ENCODE data around the gene VPS11. TPM values are rescaled to one million over a fixed set of nuclear protein-coding genes. Genes with fewer than 3 reads are reported as not detected.

The VPS11 gene
- total RNA-seq, 1 experiment from 2014 or later = 18.6 TPM

DNA sequence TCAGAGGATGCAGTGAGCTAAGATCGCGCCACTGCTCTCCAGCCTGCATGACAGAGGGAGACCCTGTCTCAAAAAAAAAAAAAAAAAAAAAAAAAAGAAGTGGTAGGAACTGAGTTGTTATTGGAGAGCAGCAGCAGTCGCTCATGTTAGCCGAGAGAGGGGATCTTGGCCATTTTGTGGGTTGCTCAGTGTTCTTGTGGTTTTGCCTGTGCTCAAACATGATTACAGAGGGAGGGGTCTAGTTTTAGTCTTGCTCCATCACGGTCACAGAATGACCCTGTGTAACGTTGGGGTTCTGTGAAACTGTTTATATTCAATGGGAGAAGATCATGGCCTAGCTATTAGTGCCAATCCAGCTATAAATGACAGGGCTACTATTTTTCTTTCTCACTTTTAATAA is 32.1 kb downstream of the VPS11 start:
- Histone ChIP-seq H3K27me3 (ENCODE audit: insufficient read depth, low read length) (no peaks in the 10 kb centered on the region), H3K9me3 (ENCODE audit: control insufficient read depth, low read depth, low read length) (no peaks in the 10 kb centered on the region), H3K56ac (ENCODE audit: insufficient read length, low read depth, low read length) (no peak overlapping the region), H3T11ph (ENCODE audit: low read length) (no peak overlapping the region), H3K4ac (ENCODE audit: low read depth, low read length) (no peak overlapping the region), H4K91ac (ENCODE audit: insufficient read length, low read depth, low read length) (no peak overlapping the region), H2AFZ (ENCODE audit: low read length) (no peak overlapping the region), H3K9ac (ENCODE audit: extremely low read depth, insufficient read length, low read length) (no peak overlapping the region), H3K23me2 (ENCODE audit: insufficient read length, low read depth, low read length, poor library complexity, severe bottlenecking) (peaks cover 16% of the 10 kb centered on the region), H3K27ac (ENCODE audit: insufficient read length, low read depth, low read length) (no peak overlapping the region), H3K79me2 (ENCODE audit: insufficient read depth, low read length) (peaks cover 4% of the 10 kb centered on the region; the same call in 1 of the 2 replicates), H2BK5ac (ENCODE audit: insufficient read length, low read length) (no peak overlapping the region), H3K79me1 (ENCODE audit: insufficient read depth, low read depth, low read length, poor library complexity, severe bottlenecking) (no peaks in the 10 kb centered on the region), H4K8ac (replicated peaks; ENCODE audit: insufficient read length, low read depth, low read length) (no peak overlapping the region), H3K4me2 (ENCODE audit: insufficient read depth, insufficient read length, low read length) (peak overlapping the region; percentile 91), H2AK5ac (ENCODE audit: insufficient read length, low read length) (no peak overlapping the region), H4K20me1 (ENCODE audit: control insufficient read depth, insufficient read depth, insufficient read length) (no peaks in the 10 kb centered on the region), H2BK12ac (ENCODE audit: insufficient read length, low read depth, low read length) (no peak overlapping the region), H4K5ac (ENCODE audit: insufficient read length, low read depth, low read length) (no peak overlapping the region), H2BK120ac (ENCODE audit: low read depth, low read length, poor library complexity, severe bottlenecking) (no peak overlapping the region), H2BK15ac (ENCODE audit: low read depth, low read length) (no peak overlapping the region), H3K14ac (ENCODE audit: insufficient read depth, low read length) (no peak overlapping the region), H2BK20ac (ENCODE audit: low read depth, low read length, poor library complexity, severe bottlenecking) (no peak overlapping the region), H3K18ac (ENCODE audit: insufficient read length, low read depth, low read length) (no peak overlapping the region), H3K23ac (ENCODE audit: insufficient read length, low read depth, low read length) (no peak overlapping the region), H3K4me1 (ENCODE audit: insufficient read depth, low read length) (no peaks in the 10 kb centered on the region)
- Mint-ChIP-seq H3K4me1 (peaks cover 24 to 28% of the 10 kb centered on the region in 2 experiments), H3K4me3 (peak overlapping the region in 1 of 2 experiments; percentile 85; a peak in 2 of 5 replicates), H3K36me3 (ENCODE audit: insufficient read depth in 1 of 3, low read depth in 3 of 3) (peaks cover 21 to 32% (median 28%) of the 10 kb centered on the region in 3 experiments; a peak in 6 of 7 replicates), H3K27ac (no peak overlapping the region), H3K27me3 (ENCODE audit: low read depth) (no peaks in the 10 kb centered on the region), H3K9me3 (no peaks in the 10 kb centered on the region; a peak in 1 of 5 replicates)
- WGBS (ENCODE audit: extremely low coverage, insufficient read length, low lambda C conversion rate) = no CpG with 5 or more reads among the region's 6 CpGs
- DNase-seq = no peak
- TF ChIP-seq, protein P1, sequence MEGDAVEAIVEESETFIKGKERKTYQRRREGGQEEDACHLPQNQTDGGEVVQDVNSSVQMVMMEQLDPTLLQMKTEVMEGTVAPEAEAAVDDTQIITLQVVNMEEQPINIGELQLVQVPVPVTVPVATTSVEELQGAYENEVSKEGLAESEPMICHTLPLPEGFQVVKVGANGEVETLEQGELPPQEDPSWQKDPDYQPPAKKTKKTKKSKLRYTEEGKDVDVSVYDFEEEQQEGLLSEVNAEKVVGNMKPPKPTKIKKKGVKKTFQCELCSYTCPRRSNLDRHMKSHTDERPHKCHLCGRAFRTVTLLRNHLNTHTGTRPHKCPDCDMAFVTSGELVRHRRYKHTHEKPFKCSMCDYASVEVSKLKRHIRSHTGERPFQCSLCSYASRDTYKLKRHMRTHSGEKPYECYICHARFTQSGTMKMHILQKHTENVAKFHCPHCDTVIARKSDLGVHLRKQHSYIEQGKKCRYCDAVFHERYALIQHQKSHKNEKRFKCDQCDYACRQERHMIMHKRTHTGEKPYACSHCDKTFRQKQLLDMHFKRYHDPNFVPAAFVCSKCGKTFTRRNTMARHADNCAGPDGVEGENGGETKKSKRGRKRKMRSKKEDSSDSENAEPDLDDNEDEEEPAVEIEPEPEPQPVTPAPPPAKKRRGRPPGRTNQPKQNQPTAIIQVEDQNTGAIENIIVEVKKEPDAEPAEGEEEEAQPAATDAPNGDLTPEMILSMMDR (conservative IDR thresholded peaks at IDR 0.05) = no peak

Measured in H9 (cell line).